HG03066 (cell line): Measurements from ENCODE around the gene LAMTOR5.
A peak's percentile ranks its signal among the peaks of the same experiment; 100 is the strongest.

ENCODE experiments used
- ATAC-seq: cut with Tn5 transposase; IDR thresholded peaks from one replicate; pipeline ENCODE4 v1.9.1; 2021; ENCODE audit warnings: low read depth; ENCODE audit not compliant: unreplicated experiment

Gene LAMTOR5

GRCh38 chr1:110393286-110393685 is 14.2 kb downstream of the LAMTOR5 start:
- ATAC-seq, result no peak

- no peak for ATAC-seq
Observed at GRCh38 chr1:110390692-110391245, 16.7 kb downstream of the LAMTOR5 start, which contains the start of gene SLC16A4. Gene SLC16A4 (minus strand): TSS chr1:110391026. CDS start chr1:110389323, 1,703 bp downstream.

- ATAC-seq, result no peak
Observed at GRCh38 chr1:110390096-110390495, 17.4 kb downstream of the LAMTOR5 start.

GRCh38 chr1:110387048-110387754 is 20.3 kb downstream of the LAMTOR5 start:
- ATAC-seq, result no peak

- no peak for ATAC-seq
Observed at GRCh38 chr1:110385369-110385768, 22.1 kb downstream of the LAMTOR5 start.

- peak; percentile 54 for ATAC-seq
Observed at GRCh38 chr1:110384581-110385321, 22.7 kb downstream of the LAMTOR5 start.

- ATAC-seq, result no peak
Observed at GRCh38 chr1:110383251-110383990, 24.1 kb downstream of the LAMTOR5 start.

- no peak for ATAC-seq
Observed at GRCh38 chr1:110380672-110381283, 26.7 kb downstream of the LAMTOR5 start.

- no peak for ATAC-seq
Observed at GRCh38 chr1:110375490-110375889, 32.0 kb downstream of the LAMTOR5 start.

GRCh38 chr1:110370827-110371226 is 36.7 kb downstream of the LAMTOR5 start:
- ATAC-seq, result no peak

- no peak for ATAC-seq
Observed at GRCh38 chr1:110364221-110364620, 43.3 kb downstream of the LAMTOR5 start.

GRCh38 chr1:110361856-110362255 is 45.6 kb downstream of the LAMTOR5 start:
- no peak for ATAC-seq

GRCh38 chr1:110360431-110360830 is 47.1 kb downstream of the LAMTOR5 start:
- no peak for ATAC-seq

- ATAC-seq, result no peak
Observed at GRCh38 chr1:110356379-110356778, 51.1 kb downstream of the LAMTOR5 start.

GRCh38 chr1:110355321-110355720 is 52.2 kb downstream of the LAMTOR5 start:
- ATAC-seq, result no peak
